NCI-H1092 (cell line): Measurements from ENCODE around the gene TWF2.
"Not testable (repeated sequence)": the region's sequence is repeated elsewhere in the genome, so short reads cannot be mapped to it uniquely, and the experiment has no call there.

Experiments used
- DNase-seq: peaks from one replicate; lab custom pipeline; 2025; lab: John Stamatoyannopoulos, UW

Gene TWF2

DNA sequence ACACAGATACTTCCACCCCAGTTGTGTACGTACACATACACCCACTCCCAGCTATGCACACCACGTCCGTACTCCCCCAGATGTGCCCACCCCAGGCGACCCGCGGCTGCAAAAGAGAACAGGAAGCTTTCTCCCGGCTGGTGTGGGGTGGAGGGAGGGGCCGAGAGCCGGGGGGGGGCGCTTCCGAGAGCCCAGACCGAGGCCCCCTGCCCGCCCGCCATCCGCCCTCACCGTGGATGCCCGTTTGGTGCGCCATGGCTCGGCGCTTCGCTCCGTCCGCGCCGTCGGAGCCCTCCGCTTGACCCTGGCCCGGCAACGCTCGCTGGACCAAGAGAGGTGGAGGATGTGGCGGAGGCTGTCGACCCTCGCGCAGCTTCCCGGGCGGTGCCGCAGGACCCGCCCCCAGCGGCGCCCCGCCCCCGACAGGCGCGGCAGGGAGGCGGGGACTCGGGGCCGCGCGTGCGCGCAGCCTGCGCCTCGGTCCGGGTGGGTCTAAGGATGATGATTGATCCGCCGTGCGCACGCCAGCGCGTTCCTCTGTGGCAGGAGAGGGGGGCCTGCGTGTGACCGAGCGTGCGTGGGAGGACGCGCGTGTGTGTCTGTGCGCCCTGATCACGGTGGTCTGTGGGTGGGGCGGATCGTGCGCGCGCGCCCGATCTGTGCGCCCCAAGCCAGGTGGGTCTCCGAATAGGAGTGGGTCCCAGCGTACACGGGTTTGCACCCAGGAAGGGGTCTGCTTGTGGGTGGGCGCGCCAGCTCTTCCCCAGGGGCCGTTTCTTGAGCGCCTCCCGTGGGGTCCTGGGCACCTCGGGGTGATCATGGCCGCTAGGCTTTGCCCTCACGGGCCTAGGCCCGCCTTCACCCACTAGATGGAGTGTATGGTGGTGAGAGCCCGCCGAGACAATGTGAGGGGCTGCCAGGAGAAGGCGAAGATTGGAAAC is at the start of gene TWF2:
Gene TWF2, minus strand, starts transcription at position 398 of the 941 bp plus-strand sequence. Its CDS starts 142 bp downstream, at position 256.
- DNase-seq = no peak

DNA sequence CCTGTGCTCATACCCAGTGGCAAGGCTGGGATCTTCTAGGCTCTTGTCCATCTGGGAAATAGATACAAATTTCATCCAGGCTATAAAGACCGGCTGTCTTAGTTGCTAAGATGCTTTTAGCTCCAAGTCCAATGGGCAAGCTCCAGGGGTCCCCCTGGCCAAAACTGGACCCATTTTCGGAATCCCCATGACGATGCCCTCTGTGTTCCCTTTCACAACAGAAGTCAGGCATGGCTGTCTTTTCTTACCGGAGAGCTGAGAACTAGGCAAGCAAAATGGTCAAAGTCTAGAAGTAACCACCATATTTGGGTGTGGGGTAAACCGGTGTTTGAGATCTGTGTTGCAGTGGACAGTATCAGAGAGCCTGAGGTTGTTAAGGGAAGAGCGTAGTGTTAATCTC is 49.7 kb upstream of the TWF2 start:
- no peak for DNase-seq

- no peak for DNase-seq
Observed at GRCh38 chr3:52286777-52287110, 47.8 kb upstream of the TWF2 start.

DNA sequence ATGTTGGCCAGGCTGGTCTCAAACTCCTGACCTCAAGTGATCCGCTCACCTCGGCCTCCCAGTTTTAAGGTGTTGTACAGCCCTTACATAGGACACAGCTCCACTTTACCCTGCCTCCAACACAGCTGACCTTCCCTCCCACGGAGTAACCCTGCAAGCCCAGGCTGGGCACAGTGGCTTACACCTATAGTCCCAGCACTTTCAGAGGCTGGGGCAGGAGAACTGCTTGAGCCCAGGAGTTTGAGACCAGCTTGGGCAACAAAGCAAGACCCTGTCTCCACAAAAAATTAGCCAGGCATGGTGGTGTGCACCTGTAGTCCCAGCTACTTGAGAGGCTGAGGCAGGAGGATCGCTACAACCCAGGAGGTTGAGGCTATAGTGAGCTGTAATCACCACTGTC is 45.1 kb upstream of the TWF2 start:
- not testable (repeated sequence) for DNase-seq

DNA sequence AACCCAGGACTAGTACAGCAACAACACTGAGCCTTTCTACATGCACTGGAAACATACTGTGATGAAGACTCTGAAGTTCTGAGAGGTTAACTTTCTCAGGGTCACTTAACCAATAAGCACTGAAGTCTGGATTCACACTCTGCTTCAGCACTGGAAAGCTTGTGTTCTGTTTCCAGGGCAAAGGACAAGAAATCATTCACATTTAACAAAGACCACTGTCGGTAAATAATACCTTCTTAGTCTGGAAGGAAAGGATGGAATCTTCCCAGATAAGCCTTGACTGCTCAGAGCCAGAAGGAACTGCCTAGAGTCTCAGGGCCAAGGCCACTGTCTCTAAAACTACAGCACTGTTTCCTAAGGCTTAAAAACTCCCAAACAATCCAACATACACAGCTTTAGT is 44.3 kb upstream of the TWF2 start:
- no peak for DNase-seq

GRCh38 chr3:52281981-52282801 is 43.2 kb upstream of the TWF2 start:
- no peak for DNase-seq

GRCh38 chr3:52280050-52280461 is 41.1 kb upstream of the TWF2 start:
- DNase-seq = peak; percentile 50

- no peak for DNase-seq
Observed at GRCh38 chr3:52279596-52279995, 40.6 kb upstream of the TWF2 start.

DNA sequence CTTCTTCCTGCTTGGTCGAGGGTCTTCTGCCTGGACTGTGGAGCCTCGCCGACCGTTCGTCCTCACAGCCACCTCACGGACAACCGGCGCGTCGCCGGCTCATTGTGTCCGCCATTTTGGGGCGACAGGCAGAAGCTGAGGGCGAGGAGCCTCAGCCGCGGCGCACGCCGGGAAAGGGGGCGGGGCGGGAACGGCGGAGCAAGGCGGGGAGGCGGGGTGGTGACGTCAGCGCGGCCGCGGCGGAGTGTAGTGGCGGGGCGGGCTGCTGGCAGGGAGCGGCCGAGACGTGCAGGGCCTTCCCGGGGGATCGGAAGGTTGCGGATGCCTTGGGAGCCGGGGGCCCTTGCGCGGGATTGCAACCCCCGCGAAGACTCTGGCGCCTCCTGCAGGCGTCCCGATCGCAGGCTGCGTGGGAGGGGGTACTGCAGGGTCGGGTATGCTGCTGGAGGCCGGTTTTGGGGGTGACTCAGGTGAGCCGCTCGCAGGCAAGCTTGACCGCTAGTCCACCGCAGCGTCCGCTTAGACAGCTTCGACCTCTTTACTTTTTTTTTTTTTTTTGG is 39.6 kb upstream of the TWF2 start, which contains the start of gene WDR82:
Gene WDR82, minus strand, starts transcription at position 140 of the 560 bp plus-strand sequence. CDS start 288 bp downstream, outside the sequence.
- DNase-seq = peak; percentile 84

DNA sequence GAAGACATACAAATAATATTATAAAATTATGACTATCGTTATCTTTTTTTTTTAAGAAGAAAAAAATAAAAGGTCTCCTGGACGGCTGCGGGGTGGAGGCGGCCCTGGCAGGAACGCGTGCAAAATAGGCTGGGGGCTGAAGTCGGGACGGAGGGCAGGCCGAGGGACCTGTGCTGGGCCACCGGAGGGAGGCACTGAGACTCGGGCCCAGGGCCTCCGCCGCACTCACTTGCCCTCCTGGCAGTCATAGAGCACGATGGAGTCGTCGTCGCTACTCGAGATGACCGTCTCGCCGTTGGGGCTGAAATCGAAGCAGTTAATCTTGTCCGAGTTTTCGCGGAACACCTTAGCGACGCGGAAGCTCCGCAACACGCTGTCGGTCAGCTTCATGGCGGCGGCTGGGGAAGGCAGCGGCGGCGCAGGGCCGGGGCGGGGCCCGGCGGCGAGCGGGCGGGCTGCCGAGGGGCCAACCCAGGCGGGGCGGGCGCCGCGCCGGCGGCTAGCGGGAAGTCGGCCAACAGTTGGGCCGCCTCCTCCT is 39.1 kb upstream of the TWF2 start:
- DNase-seq = no peak

DNA sequence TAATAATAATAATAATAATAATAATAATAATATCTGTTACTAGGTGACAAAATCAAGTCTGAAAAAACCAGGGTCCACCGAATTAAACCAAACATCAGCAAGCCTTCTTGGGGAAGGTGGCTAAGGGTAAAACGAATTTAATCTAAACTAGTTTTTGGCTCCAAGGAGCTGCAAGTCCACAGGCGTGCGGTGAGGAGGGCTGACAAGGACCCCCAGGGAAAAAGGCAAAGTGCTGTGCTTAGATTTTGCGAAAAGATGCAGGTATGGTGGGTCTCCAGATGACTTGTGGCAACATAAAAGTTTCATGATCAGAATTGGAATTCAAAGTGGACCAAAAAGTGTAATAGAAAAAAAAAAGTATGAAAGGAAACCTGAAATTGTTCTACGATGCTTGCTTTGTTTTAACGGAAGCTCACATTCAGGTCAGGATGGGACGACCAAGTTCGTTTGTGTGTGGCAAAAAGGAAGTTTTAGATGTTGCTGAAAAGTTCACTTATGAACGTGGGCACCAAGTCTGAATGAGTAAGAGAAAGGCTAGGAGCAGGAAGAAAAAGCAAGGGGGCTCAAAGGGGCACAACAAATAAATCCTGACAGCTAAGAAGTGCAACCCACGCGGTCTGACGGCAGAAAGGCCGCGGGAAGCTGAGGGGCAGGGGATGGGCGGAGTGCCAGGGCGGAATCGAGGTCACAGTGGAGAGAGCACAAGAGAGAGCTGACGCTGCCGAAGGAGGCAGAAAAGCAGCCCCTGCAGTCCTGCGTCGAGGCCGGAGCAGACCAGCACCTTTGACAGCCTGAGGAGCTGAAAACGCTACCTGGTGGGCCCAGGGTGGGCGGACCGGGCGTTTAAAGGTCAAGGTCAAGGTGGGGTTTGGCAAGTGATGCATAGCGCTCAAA is 38.4 kb upstream of the TWF2 start:
- DNase-seq = peak; percentile 43

GRCh38 chr3:52274781-52275180 is 35.8 kb upstream of the TWF2 start:
- not testable (repeated sequence) for DNase-seq

GRCh38 chr3:52272831-52273230 is 33.9 kb upstream of the TWF2 start:
- DNase-seq = no peak

- DNase-seq = not testable (repeated sequence)
Observed at GRCh38 chr3:52272172-52272571, 33.2 kb upstream of the TWF2 start.

- DNase-seq = no peak
Observed at GRCh38 chr3:52270252-52270754, 31.3 kb upstream of the TWF2 start.

- DNase-seq = no peak
Observed at GRCh38 chr3:52269776-52270175, 30.8 kb upstream of the TWF2 start.

DNA sequence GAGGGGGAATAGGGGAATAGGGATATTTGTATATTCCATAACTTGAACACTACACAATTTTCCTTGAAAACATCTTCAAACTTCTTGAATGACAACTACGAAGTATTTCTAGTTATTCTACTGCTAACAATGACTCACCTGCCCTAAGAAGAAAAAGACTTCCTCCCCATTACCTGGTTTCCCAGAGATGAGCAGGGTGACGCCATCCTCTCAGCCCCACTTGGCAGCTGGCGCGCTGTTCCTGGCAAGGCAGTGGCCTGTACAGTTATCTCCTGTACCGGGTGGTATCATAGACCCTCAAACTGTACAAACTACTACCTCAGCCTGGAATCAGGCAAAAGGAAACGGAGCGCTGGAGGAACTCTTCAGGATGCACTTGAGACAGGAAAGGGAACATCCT is 29.1 kb upstream of the TWF2 start:
- no peak for DNase-seq

DNA sequence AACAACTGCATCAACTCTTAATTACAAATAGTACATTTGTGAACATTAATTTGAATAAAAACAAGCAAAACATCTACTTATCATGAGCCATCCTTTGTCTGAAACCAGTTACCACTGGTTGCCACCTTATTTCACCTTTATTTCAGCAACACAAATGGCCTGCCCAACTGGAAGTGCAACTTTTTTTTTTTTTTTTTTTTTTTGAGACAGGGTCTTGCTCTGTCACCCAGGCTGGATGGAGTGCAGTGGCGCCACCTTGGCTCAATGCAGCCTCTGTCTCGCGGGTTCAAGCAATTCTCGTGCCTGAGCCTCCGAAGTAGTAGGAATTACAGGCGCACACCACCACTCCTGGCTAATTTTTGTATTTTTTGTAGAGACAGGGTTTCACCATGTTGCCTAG is 26.4 kb upstream of the TWF2 start:
- DNase-seq = no peak

- DNase-seq = no peak
Observed at GRCh38 chr3:52262447-52262846, 23.5 kb upstream of the TWF2 start.

- no peak for DNase-seq
Observed at GRCh38 chr3:52259448-52259847, 20.5 kb upstream of the TWF2 start.

DNA sequence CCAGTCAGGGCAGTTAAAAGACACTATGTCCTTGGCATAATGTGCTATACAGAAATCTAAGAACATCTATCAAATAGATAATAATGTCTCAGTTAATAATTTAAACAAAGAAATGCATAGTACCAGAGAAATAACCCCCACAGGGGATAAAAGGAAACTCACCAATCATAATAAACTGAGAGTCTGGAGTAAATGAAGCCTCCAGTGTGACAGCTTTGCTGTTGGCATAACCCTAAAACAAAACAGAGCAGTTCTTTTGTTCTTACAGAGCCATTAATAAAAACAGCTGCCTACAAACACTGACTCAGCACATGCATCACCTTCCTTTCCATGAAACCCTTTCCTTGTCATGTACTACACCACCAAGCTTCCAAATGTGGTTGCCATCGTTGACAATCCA is 20.1 kb upstream of the TWF2 start:
- DNase-seq = no peak
